Measurements from ENCODE around the gene BCR.
"Not testable (repeated sequence)": the region's sequence is repeated elsewhere in the genome, so short reads cannot be mapped to it uniquely, and the experiment has no call there.

The BCR gene

GRCh38 chr22:23291806-23292452 is 111.6 kb downstream of the BCR start:
- no peak for DNase-seq

DNA sequence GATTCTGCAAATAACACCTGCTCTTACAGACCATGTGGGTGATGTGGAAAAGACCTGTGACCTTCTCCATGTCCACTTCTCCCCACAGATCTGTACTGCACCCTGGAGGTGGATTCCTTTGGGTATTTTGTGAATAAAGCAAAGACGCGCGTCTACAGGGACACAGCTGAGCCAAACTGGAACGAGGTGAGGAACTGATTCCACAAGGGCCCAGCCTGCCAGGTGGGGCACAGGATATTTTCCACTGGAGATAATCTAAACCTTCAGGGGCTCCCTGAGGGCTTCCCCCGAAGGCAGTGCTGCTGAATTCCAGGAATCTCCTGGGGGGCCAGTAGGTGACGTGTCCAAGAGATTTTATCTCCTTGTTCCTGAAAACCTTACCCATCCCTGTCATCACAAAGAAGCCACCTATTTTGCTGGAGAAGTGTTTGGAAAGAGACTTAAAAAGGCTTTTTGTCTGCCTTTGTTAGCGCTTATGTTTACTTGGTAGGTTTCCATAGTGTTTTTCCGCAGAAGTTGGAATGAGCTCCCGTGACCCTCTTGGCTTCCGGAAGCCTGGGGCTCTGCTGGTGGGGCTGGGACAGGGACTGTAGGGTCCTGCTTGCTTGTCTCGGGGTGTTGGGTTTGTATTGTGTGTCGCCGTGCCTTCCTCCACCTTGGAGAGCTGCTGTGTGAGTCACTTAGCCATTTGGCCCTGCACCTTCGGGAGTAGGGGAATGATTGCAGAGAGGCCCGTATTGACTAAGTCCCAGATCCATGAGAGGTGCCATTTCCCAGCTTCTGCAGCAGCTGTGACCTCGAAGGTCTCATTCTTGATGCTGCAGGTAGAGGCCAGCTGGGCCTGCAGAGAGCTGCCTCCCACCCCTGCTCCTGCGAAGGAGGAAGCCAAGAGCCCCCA is 112.4 kb downstream of the BCR start:
- no peak for DNase-seq

DNA sequence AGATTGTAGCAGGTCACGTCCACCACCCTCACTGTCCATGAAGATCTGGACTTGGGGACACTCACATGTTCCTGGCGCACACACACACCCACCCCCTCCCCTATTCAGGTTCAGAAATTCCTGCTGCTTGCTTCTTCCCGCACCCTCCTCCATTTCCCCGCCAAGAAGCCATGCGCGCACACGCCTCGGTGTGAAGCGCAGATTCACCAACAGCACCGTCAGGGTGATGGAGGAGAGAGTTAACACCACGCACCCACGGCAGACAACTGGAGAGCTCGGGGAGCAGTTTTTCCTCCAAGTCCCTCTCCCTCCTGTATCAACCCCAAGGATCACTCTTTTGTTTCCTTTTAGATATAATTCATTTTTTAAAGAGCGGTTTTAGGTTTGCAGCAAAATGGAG is 113.4 kb downstream of the BCR start:
- DNase-seq, result no peak

GRCh38 chr22:23294221-23294620 is 113.9 kb downstream of the BCR start:
- DNase-seq, result no peak

DNA sequence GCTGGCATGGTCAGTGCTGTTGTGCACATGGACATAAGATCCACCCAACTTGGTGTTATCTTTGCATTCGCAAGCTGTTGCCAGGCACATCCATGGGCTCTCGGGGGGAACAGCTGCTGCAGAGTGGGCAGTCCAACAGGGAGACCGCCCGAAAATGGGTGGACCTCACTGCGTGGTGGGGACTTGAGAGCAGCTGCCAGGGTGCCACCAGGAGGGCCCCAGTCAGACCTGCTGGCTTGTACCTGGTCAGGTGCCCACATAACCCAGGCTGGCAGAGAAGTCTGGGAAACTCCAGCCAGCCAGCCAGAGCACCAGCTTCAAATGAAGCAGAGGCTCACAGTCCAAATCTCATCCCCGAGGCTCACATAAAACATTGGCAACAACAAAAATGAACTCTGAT is 120.2 kb downstream of the BCR start:
- no peak for DNase-seq

- no peak for DNase-seq
Observed at GRCh38 chr22:23301591-23301990, 121.3 kb downstream of the BCR start.

- no peak for DNase-seq
Observed at GRCh38 chr22:23302171-23303002, 122.1 kb downstream of the BCR start.

- DNase-seq, result no peak
Observed at GRCh38 chr22:23305321-23305910, 125.1 kb downstream of the BCR start.

DNA sequence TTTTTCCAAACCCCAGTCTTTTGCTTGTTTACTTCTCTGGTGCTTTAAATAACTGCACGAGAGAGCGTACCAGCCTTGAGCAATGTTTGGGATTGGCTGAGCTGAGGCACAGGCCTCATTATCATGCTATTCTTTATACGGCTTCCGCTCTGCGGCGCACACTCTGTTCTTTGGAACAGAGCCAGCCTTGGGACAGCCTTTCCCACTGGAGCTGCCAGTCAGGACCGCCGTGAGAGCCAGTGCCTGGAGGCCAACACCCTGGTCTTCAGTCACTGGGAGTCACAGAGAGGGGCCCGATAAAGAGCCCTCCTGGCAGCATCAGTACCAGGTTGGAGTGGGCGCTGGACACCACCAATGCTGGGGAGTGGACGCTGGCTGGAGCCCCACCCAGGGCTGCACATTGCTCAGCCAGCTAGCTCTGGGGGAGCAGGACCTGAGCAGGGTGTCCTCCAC is 125.6 kb downstream of the BCR start:
- DNase-seq, result no peak

DNA sequence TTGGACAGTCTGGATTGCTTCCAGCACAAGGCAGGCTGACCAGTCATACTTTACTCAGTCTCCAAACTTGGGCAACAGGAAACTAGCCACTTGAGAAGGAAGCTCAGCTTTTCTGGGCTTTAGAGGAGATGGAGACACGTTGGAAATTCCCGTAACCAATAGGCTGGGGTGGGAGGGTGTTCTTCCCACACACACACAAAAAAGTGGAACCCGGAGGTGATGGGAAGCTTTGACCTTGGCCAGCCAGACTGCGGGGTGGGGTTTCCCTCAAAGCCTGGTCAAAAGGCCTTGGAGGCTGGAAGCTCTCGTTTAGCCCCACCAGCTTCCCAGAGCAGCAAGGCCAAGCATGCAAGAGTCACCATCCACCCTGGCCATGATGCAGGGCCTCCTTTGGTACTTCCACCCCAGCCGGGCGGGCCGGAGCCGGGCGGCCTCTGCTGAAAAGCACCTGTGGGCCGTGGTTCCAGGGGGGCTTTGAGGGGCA is 126.2 kb downstream of the BCR start:
- DNase-seq, result no peak

DNA sequence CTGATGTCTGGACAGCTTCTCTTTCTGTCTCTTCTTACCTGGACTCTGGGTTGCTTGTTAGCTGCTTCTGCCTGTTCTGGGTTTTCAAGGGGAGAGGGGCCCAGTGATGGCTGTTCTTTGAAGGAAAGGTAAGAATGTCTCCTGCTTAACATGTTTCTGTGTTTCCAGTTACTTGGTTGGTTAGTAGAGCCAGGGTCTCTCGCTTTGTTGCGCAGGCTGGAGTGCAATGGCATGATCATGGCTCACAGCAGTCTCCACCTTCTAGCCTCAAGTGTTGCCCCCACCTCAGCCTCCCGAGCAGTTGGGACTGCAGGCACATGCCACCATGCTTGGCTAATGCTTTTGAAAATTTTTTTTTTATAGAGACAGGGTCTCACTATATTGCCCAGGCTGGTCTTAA is 126.6 kb downstream of the BCR start:
- DNase-seq, result no peak

DNA sequence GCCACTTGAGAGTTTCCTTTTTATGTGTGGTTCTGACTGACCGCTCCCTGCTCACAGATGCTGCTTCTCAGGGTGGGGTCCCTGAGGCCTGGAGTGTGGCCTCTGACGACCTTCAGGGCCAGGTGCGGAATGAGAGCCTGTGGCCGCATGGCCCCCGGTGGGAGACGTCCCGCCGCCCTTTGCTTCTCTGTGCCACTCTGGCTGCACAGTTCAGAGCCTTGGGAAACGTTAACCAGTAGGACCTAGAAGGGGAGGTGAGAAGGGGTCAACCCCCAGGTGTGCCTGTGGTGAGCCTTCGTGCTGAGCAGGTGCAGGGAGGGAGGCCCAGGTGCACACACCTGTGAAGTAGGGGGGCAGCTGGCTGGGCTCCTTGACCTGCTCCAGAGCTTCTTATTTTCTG is 127.2 kb downstream of the BCR start:
- not testable (repeated sequence) for DNase-seq

GRCh38 chr22:23309261-23309660 is 129.0 kb downstream of the BCR start:
- DNase-seq, result not testable (repeated sequence)

GRCh38 chr22:23310443-23311097 is 130.3 kb downstream of the BCR start:
- DNase-seq, result not testable (repeated sequence)

- DNase-seq, result not testable (repeated sequence)
Observed at GRCh38 chr22:23311635-23312420, 131.5 kb downstream of the BCR start.

GRCh38 chr22:23313791-23314567 is 133.7 kb downstream of the BCR start:
- DNase-seq, result no peak

DNA sequence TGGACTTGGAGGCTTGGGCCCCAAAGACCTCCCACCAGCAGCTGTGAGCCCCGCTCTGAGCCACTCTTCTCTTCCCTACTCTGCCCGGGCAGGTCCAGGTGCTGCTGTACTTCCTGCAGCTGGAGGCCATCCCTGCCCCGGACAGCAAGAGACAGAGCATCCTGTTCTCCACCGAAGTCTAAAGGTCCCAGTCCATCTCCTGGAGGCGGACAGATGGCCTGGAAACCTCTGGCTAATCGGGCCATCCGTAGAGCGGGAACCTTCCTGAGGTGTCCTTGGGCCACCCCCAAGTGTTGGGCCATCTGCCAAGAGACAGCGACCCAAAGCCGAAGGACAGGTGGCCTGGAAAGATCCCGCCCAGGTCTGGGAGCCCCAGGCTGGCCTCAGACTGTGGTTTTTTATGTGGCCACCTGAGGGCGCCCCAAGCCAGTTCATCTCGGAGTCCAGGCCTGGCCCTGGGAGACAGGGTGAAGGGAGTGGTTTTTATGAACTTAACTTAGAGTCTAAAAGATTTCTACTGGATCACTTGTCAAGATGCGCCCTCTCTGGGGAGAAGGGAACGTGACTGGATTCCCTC is 135.1 kb downstream of the BCR start:
- DNase-seq, result no peak

DNA sequence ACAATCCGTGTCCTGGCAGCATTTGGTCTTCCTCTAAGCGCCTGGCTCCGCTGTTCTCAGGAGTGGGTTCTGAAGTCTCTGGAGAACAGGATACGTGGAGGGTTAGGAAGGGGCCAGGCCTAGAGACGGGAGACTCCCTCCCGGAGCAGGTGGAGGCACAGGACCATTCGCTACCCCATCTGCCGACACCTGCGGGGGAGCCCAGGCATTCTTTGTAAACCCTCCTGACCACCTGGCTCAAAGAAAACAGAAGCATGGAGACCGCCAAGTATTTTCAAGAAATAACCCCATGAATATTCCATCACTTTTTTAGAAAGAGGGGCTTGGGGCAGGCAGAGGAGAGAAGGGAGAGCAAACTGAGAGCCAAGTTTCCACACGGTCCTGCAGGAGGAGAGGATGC is 136.3 kb downstream of the BCR start:
- not testable (repeated sequence) for DNase-seq

DNA sequence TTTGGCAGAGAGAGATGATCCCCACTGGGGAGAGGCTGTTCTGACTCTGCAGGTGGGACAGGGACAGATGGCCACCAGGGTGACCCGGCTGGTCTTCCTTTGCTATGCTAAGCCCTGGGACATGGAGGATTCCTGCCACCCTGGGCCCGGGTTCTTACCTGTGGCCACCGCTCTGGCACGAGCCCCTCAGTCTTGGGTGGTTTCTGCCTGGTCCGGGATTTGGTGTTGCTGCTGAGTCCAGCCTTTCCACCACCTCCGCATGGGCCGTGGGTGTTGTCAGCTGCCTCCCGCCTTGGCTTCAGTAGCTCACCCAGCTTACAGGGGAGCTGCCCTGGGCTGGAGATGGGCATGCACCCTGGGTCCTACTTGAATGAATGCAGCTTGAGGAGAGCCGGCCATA is 138.0 kb downstream of the BCR start:
- DNase-seq, result not testable (repeated sequence)

- not testable (repeated sequence) for DNase-seq
Observed at GRCh38 chr22:23322497-23323080, 142.3 kb downstream of the BCR start.

All from T-helper 9 cell (primary cell).